ENCODE measurements around the gene TMC8.
"Not testable (repeated sequence)": the region's sequence is repeated elsewhere in the genome, so short reads cannot be mapped to it uniquely, and the experiment has no call there.

Gene TMC8

GRCh38 chr17:78135858-78136500, 5.4 kb downstream of the TMC8 start:
- DNase-seq (ENCODE audit: low spot score), result no peak

- DNase-seq (ENCODE audit: low spot score), result no peak
Observed at GRCh38 chr17:78137392-78138203, 7.0 kb downstream of the TMC8 start.

GRCh38 chr17:78138204-78139060, 7.9 kb downstream of the TMC8 start:
- DNase-seq (ENCODE audit: low spot score), result no peak

- not testable (repeated sequence) for DNase-seq (ENCODE audit: low spot score)
Observed at GRCh38 chr17:78139861-78140168, 9.2 kb downstream of the TMC8 start.

GRCh38 chr17:78140169-78141051, 9.8 kb downstream of the TMC8 start:
- DNase-seq (ENCODE audit: low spot score), result peak; percentile 89

- no peak for DNase-seq (ENCODE audit: low spot score)
Observed at GRCh38 chr17:78141437-78142118, 11.0 kb downstream of the TMC8 start.

GRCh38 chr17:78142119-78142861, 11.7 kb downstream of the TMC8 start:
- DNase-seq (ENCODE audit: low spot score), result no peak

- no peak for DNase-seq (ENCODE audit: low spot score)
Observed at GRCh38 chr17:78143214-78144146, 12.9 kb downstream of the TMC8 start.

GRCh38 chr17:78144147-78144719, 13.7 kb downstream of the TMC8 start:
- DNase-seq (ENCODE audit: low spot score), result peak; percentile 74

- DNase-seq (ENCODE audit: low spot score), result no peak
Observed at GRCh38 chr17:78144736-78145641, 14.4 kb downstream of the TMC8 start.

GRCh38 chr17:78146471-78146869, 15.9 kb downstream of the TMC8 start:
- no peak for DNase-seq (ENCODE audit: low spot score)

- no peak for DNase-seq (ENCODE audit: low spot score)
Observed at GRCh38 chr17:78146881-78147280, 16.3 kb downstream of the TMC8 start.

- no peak for DNase-seq (ENCODE audit: low spot score)
Observed at GRCh38 chr17:78147315-78147998, 16.9 kb downstream of the TMC8 start.

- DNase-seq (ENCODE audit: low spot score), result no peak
Observed at GRCh38 chr17:78148286-78149016, 17.9 kb downstream of the TMC8 start.

GRCh38 chr17:78151514-78152008, 21.0 kb downstream of the TMC8 start:
- no peak for DNase-seq (ENCODE audit: low spot score)

Measured in AG08396 (cell line).